Measurements from ENCODE around the gene SIRPA.

Gene SIRPA

DNA sequence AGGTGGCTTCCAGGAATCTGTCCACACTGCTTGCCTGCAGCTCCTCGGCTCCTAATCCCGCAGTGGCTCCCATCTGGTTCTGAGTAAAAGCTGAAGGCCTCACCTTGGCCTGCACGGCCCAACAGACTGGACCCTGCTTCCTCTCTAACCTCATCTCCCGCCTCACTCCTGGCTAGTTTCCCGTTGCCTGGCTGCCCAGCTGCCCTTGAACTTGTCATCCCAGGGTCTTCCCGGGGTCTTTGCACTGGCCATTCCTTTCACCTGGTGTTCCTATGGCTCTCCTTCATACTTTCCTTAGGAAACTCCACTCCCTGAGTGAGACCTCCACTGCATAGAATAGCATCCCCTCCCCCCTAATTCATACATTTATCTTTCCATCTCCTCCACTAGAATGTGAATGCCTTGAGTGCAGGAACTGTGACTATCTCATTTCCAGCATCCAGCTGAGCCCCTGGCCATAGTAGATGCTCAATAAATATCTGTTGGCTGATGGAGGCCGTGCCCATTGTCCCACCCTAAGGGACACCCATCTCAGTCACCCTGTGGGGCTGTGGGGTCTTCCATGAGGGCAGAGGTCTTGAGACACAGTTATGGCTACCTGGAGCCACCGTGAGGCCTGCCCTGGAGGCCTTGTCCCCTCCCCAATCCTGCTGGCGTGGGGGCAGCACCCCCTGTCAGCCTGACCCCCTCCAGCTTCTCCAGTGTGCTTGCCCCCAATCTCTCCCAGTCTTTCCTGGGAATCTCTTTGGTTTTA is 9.1 kb upstream of the SIRPA start:
- TF ChIP-seq, protein P1, sequence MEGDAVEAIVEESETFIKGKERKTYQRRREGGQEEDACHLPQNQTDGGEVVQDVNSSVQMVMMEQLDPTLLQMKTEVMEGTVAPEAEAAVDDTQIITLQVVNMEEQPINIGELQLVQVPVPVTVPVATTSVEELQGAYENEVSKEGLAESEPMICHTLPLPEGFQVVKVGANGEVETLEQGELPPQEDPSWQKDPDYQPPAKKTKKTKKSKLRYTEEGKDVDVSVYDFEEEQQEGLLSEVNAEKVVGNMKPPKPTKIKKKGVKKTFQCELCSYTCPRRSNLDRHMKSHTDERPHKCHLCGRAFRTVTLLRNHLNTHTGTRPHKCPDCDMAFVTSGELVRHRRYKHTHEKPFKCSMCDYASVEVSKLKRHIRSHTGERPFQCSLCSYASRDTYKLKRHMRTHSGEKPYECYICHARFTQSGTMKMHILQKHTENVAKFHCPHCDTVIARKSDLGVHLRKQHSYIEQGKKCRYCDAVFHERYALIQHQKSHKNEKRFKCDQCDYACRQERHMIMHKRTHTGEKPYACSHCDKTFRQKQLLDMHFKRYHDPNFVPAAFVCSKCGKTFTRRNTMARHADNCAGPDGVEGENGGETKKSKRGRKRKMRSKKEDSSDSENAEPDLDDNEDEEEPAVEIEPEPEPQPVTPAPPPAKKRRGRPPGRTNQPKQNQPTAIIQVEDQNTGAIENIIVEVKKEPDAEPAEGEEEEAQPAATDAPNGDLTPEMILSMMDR (IDR thresholded peaks at IDR 0.05; ENCODE audit: borderline replicate concordance, insufficient read depth, low read depth, low read length): no peak
- H3K4me3 ChIP-seq (ENCODE audit: low read depth, low read length): no peak overlapping the region

DNA sequence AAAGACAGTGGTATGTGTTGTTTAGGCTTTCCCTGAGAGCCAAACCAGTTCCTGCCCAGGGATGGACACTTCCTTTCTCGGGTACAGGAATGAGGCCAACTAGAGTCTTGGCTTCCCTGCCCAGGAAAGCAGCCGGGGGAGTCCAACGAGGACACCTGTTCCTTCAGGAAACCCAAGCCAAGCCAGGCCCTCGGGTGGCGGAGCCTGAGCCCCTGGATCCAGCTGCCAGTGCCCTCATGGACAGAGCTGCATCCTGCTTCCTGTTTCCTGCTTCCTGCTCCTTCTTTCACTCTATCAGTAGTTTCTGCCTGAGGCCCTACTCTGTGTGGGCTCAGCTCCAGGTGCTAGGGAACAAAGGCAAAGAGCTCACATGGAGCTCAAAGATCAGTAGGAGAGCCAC is 7.9 kb upstream of the SIRPA start:
- H3K4me3 ChIP-seq (ENCODE audit: low read depth, low read length): no peak overlapping the region
- TF ChIP-seq, protein P1 (IDR thresholded peaks at IDR 0.05; ENCODE audit: borderline replicate concordance, insufficient read depth, low read depth, low read length): no peak

DNA sequence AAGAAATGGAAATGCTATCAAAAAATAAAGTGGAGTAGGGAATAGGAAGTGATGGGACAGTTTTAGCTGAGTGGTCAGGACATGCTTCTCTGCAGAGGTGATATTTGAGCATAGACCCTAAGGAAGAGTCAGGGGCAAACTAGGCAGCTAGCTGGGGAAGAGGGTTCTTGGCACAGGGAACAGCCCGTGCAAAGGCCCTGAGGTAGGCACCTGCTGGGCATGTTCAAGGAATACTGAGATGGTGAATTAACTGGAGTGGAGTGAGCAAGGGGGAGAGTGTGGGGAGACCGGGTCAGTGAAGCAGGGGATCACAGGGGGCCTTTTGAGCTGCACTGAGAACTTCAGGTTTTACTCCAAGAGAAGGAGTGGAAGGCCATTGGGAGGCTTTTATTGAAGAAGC is 7.5 kb upstream of the SIRPA start:
- no peak overlapping the region for H3K4me3 ChIP-seq (ENCODE audit: low read depth, low read length)

DNA sequence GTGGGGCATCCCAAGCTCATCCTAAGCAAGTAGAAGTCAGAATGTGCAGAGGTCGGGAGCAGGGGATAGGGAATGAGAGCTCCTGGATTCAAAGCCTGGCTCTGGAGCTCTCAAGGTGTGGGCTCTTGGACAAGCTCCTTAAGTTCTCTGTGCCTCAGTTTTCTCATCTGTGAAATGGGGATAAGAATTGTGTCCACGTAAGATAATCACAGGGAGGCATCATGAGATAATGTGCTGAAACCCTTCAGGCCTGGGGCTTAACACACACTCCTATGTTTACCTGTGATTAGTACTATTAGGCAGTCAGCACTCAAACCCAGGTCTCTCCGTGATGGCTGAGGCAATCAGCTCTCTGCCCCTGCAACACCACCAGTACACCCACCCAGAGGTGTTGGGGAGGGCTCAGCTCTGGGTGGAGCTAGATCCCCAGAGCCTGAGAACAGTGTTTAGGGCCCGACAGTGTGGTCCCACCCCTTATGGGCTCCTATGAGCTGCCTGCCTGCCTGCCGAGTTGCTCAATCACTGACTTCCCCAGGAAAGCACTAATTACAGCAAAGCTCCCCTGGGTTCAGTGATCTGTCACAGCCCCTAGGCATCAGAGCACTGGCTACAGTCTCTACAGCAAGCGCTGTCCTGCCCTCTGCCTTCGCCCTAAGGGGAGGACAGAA is 6.3 kb upstream of the SIRPA start:
- TF ChIP-seq, protein P1 (IDR thresholded peaks at IDR 0.05; ENCODE audit: borderline replicate concordance, insufficient read depth, low read depth, low read length): no peak
- no peak overlapping the region for H3K4me3 ChIP-seq (ENCODE audit: low read depth, low read length)

More for the DNA sequence above, 7.5 kb upstream of the SIRPA start:
- TF ChIP-seq, protein P1 (IDR thresholded peaks at IDR 0.05; ENCODE audit: borderline replicate concordance, insufficient read depth, low read depth, low read length): no peak

DNA sequence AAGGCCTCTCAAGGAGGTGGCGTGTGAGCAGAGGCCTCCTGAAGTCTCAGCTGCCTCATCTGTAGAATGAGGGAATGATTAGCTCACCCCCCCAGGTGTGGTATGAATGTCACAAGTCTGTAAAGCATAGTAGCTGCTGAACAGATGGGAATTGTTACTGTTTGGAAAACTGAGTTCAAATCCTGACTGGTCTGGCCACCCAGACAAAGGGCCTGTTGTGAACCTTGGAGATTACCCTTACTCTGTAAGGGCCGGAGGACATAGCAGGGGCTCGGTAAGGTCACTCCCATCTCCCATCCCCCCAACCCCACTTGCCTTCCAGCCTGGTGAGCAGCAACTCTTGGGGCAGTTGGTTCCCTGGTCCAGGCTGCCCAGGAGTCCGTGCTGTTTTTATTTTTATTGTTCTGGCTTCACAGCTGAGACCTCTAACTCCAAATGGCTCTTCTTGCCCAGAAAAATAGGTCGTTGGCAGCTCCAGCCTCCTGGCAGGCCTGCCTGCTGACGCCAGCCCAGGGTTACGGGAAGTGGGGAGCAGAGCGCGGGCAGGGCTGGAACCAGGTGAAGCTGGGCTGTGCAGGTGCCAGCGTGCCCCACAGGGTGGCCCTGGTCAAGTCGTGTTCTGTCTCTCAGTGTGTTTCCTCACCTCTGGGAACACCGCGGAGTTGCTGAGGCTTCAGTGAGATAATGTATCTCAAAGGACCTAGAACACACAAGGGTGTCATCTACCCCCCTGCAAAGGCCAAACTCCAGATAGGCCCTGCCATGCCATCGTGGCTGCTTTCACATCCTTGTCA is 4.5 kb upstream of the SIRPA start:
- no peak overlapping the region for H3K4me3 ChIP-seq (ENCODE audit: low read depth, low read length)
- TF ChIP-seq, protein P1 (IDR thresholded peaks at IDR 0.05; ENCODE audit: borderline replicate concordance, insufficient read depth, low read depth, low read length): no peak

DNA sequence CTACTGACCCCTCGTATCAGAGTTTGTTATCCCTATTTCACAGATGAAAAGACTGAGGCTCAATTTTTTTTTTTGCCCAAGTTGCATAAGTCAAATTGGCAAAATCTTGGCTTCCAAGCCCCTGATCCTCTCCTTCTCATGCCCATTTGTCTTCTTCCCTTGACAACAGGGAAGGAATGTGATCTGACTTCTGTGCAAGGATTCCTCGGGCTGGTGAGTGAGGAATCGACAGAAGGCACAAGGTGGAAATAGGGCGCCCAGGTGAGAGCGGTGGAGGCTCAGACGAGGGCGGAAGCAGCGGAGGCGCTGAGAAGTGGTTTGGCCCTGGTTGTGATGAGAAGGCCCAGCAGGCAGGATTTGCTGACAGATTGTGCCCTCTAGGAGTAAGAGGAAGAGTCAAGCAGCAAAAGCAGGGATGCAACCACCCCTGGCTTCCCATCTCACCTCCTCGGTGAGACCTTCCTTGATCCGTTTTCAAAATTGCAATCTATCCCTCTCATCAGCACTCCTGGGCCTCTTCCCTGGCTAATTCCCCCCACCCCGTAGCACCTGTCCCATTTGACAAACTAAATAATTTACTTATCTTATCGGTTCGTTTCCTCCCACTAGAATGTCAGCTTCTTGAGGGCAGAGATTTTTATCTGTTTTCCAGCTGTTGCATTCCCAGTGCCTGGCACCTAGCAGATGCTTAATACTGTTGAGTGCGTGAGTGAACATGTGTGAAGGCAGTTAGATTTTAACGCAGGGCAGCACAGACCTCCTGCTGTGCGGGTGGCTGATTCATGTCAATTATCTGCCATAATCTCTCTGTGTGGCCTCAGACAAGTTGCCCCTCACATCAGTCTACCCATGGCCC is 3.7 kb upstream of the SIRPA start:
- H3K4me3 ChIP-seq (ENCODE audit: low read depth, low read length): no peak overlapping the region
- TF ChIP-seq, protein P1 (IDR thresholded peaks at IDR 0.05; ENCODE audit: borderline replicate concordance, insufficient read depth, low read depth, low read length): no peak

Measured in GM12875 (cell line).